HEK293T (cell line): ENCODE measurements around the gene AP3B1.

ENCODE experiments used
- CTCF ChIA-PET: fragments of 350-600 bp; formaldehyde crosslinking; extraction: SDS; loops from one replicate; lab custom pipeline; 2021; ENCODE audit warnings: antibody characterized with exemption, inconsistent platforms; lab: Yijun Ruan, JAX
- POLR2A ChIA-PET: fragments of 350-600 bp; formaldehyde crosslinking; extraction: SDS; loops from one replicate; lab custom pipeline; 2020; ENCODE audit warnings: antibody characterized with exemption, inconsistent platforms; lab: Yijun Ruan, JAX
- DNase-seq: peaks from one replicate; pipeline ENCODE4 v3.0.0; 2012; ENCODE audit warnings: mixed read lengths; ENCODE audit errors: extremely low spot score
- ARNT ChIP-seq: fragments of 450-650 bp; IDR thresholded peaks from 2 replicates; pipeline ENCODE4 v1.6.1; 2017; ENCODE audit warnings: mild to moderate bottlenecking
- BHLHE40 ChIP-seq: fragments of 450-650 bp; IDR thresholded peaks from 2 replicates; pipeline ENCODE4 v1.6.1; 2016; ENCODE audit warnings: mild to moderate bottlenecking, moderate library complexity, borderline replicate concordance
- CTBP1 ChIP-seq: fragments of 450-650 bp; IDR thresholded peaks from 2 replicates; pipeline ENCODE4 v1.6.1; 2016; ENCODE audit warnings: borderline replicate concordance
- ELF4 ChIP-seq: fragments of 450-650 bp; IDR thresholded peaks from 2 replicates; pipeline ENCODE4 v1.6.1; 2017; ENCODE audit warnings: antibody characterized with exemption
- FOXA1 ChIP-seq: fragments of 450-650 bp; IDR thresholded peaks from 2 replicates; pipeline ENCODE4 v1.6.1; 2016; ENCODE audit warnings: mild to moderate bottlenecking
- FOXK2 ChIP-seq: fragments of 450-650 bp; IDR thresholded peaks from 2 replicates; pipeline ENCODE4 v1.6.1; 2016; ENCODE audit warnings: mild to moderate bottlenecking
- FOXM1 ChIP-seq: fragments of 450-650 bp; IDR thresholded peaks from 2 replicates; pipeline ENCODE4 v1.6.1; 2017; ENCODE audit warnings: mild to moderate bottlenecking, borderline replicate concordance
- HDGF ChIP-seq: fragments of 450-650 bp; IDR thresholded peaks from 2 replicates; pipeline ENCODE4 v1.6.1; 2017; ENCODE audit warnings: antibody characterized with exemption, borderline replicate concordance
- L3MBTL2 ChIP-seq: fragments of 450-650 bp; conservative IDR thresholded peaks from 2 replicates; pipeline ENCODE4 v1.6.1; 2016; ENCODE audit warnings: mild to moderate bottlenecking
- LEF1 ChIP-seq: fragments of 450-650 bp; IDR thresholded peaks from 2 replicates; pipeline ENCODE4 v1.6.1; 2017; ENCODE audit warnings: mild to moderate bottlenecking, borderline replicate concordance
- NFRKB ChIP-seq: fragments of 450-650 bp; IDR thresholded peaks from 2 replicates; pipeline ENCODE4 v1.6.1; 2016; ENCODE audit warnings: mild to moderate bottlenecking, moderate library complexity
- PKNOX1 ChIP-seq: fragments of 450-650 bp; IDR thresholded peaks from 2 replicates; pipeline ENCODE4 v1.6.1; 2016
- SP1 ChIP-seq: fragments of 450-650 bp; IDR thresholded peaks from 2 replicates; pipeline ENCODE4 v1.6.1; 2017
- SUZ12 ChIP-seq: fragments of 450-650 bp; IDR thresholded peaks from 2 replicates; pipeline ENCODE4 v1.6.1; 2016; ENCODE audit warnings: mild to moderate bottlenecking
- TARDBP ChIP-seq: fragments of 450-650 bp; IDR thresholded peaks from 2 replicates; pipeline ENCODE4 v1.6.1; 2016
- ZNF384 ChIP-seq: fragments of 450-650 bp; IDR thresholded peaks from 2 replicates; pipeline ENCODE4 v1.6.1; 2016

The AP3B1 gene

GRCh38 chr5:78293851-78294247, 649 bp downstream of the AP3B1 start:
- ChIA-PET POLR2A (interaction anchor here (0.8 to 2.9 kb wide), 4 partner anchors 9 to 218 kb away, joined by 3 to 36 read pairs (median 6); partner anchors contain the start of gene SCAMP1), CTCF (interaction anchor here (0.7 kb wide), 1 partner anchor 12 kb away, joined by 3 read pairs; no protein-coding TSS in a partner anchor)
- TF ChIP-seq L3MBTL2 (no peak), HDGF (no peak), BHLHE40 (no peak), PKNOX1 (no peak), CTBP1 (no peak), FOXK2 (no peak), SP1 (no peak)
- DNase-seq, result no peak

- CTCF ChIA-PET, result no interaction called here
- POLR2A ChIA-PET, result no interaction called here
- no peak for DNase-seq
- TF ChIP-seq PKNOX1, result no peak
- no peak for TF ChIP-seq L3MBTL2
- no peak for TF ChIP-seq BHLHE40
- no peak for TF ChIP-seq FOXK2
- TF ChIP-seq ELF4, result no peak
- TF ChIP-seq NFRKB, result no peak
- no peak for TF ChIP-seq FOXA1
- TF ChIP-seq HDGF, result no peak
- no peak for TF ChIP-seq LEF1
- TF ChIP-seq ARNT, result no peak
- TF ChIP-seq SUZ12, result no peak
- no peak for TF ChIP-seq SP1
- no peak for TF ChIP-seq ZNF384
- TF ChIP-seq CTBP1, result no peak
- TF ChIP-seq FOXM1, result no peak
- no peak for TF ChIP-seq TARDBP
Measured at GRCh38 chr5:78291687-78292086, 2.8 kb downstream of the AP3B1 start.

- DNase-seq, result no peak
- ChIA-PET CTCF (no interaction called here), POLR2A (interaction anchor here (1.0 kb wide), 1 partner anchor 70 kb away, joined by 3 read pairs; the partner anchor contains the start of gene SCAMP1)
- TF ChIP-seq BHLHE40 (no peak), ELF4 (no peak), PKNOX1 (no peak), SUZ12 (no peak), ARNT (no peak), HDGF (no peak), CTBP1 (no peak), FOXA1 (no peak), L3MBTL2 (no peak), TARDBP (no peak), FOXM1 (no peak), SP1 (no peak), ZNF384 (no peak), LEF1 (no peak), NFRKB (no peak), FOXK2 (no peak)
Measured at GRCh38 chr5:78289911-78290310, 4.6 kb downstream of the AP3B1 start.

GRCh38 chr5:78288246-78288645, 6.3 kb downstream of the AP3B1 start:
- POLR2A ChIA-PET, result no interaction called here
- no peak for DNase-seq
- no peak for TF ChIP-seq ARNT
- no peak for TF ChIP-seq FOXM1
- TF ChIP-seq SP1, result no peak
- no peak for TF ChIP-seq FOXA1
- TF ChIP-seq BHLHE40, result no peak
- TF ChIP-seq HDGF, result no peak
- no peak for TF ChIP-seq LEF1
- TF ChIP-seq FOXK2, result no peak
- TF ChIP-seq SUZ12, result no peak
- no peak for TF ChIP-seq ZNF384
- no peak for TF ChIP-seq ELF4
- no peak for TF ChIP-seq NFRKB
- TF ChIP-seq CTBP1, result no peak
- no peak for TF ChIP-seq L3MBTL2
- TF ChIP-seq TARDBP, result no peak
- TF ChIP-seq PKNOX1, result no peak
- CTCF ChIA-PET, result no interaction called here

- CTCF ChIA-PET, result no interaction called here
- TF ChIP-seq ZNF384 (no peak), LEF1 (no peak), NFRKB (no peak), TARDBP (no peak), SUZ12 (no peak), FOXM1 (no peak), ELF4 (no peak)
- DNase-seq, result no peak
- POLR2A ChIA-PET, result no interaction called here
Measured at GRCh38 chr5:78287833-78288232, 6.7 kb downstream of the AP3B1 start.
